ENCODE data around the gene FH.

FH gene

GRCh38 chr1:241479294-241479693 is 40.3 kb downstream of the FH start:
- Histone ChIP-seq H3K9me3 (ENCODE audit: control insufficient read depth, insufficient read depth, low read length) (no peaks in the 10 kb centered on the region), H3K4me3 (ENCODE audit: low read length) (no peak overlapping the region), H3K9me2 (replicated peaks; ENCODE audit: control insufficient read depth, low read length) (no peaks in the 10 kb centered on the region), H3K36me3 (ENCODE audit: control insufficient read depth, low read length) (no peaks in the 10 kb centered on the region), H3K79me2 (ENCODE audit: control insufficient read depth, low read length) (no peaks in the 10 kb centered on the region), H3K4me2 (ENCODE audit: low read length) (no peak overlapping the region), H3K4me1 (ENCODE audit: control insufficient read depth, low read length) (0 out of 2 replicates have a peak, but pooled peaks cover 3% of the 10 kb centered on the region), H3F3A (ENCODE audit: control insufficient read depth, insufficient read depth) (no peaks in the 10 kb centered on the region), H3K27ac (ENCODE audit: low read depth, low read length) (no peak overlapping the region), H4K20me1 (ENCODE audit: control insufficient read depth, insufficient read depth, low read depth, low read length) (no peaks in the 10 kb centered on the region), H3K27me3 (ENCODE audit: control insufficient read depth, low read length) (no peaks in the 10 kb centered on the region)
- TF ChIP-seq EZH2phosphoT487 (IDR thresholded peaks at IDR 0.05; ENCODE audit: borderline replicate concordance, low read length) = no peak
- no peak for TF ChIP-seq CTCF (IDR thresholded peaks at IDR 0.05; ENCODE audit: low read depth, low read length, poor library complexity, severe bottlenecking)

GRCh38 chr1:241475671-241476070 is 43.9 kb downstream of the FH start:
- no peak for TF ChIP-seq CTCF (IDR thresholded peaks at IDR 0.05; ENCODE audit: low read depth, low read length, poor library complexity, severe bottlenecking)
- no peak for TF ChIP-seq EZH2phosphoT487 (IDR thresholded peaks at IDR 0.05; ENCODE audit: borderline replicate concordance, low read length)
- no peaks in the 10 kb centered on the region for H3K9me2 ChIP-seq (replicated peaks; ENCODE audit: control insufficient read depth, low read length)
- H3F3A ChIP-seq (ENCODE audit: control insufficient read depth, insufficient read depth) = no peaks in the 10 kb centered on the region
- H3K36me3 ChIP-seq (ENCODE audit: control insufficient read depth, low read length) = no peaks in the 10 kb centered on the region
- H4K20me1 ChIP-seq (ENCODE audit: control insufficient read depth, insufficient read depth, low read depth, low read length) = no peaks in the 10 kb centered on the region
- H3K27me3 ChIP-seq (ENCODE audit: control insufficient read depth, low read length) = no peaks in the 10 kb centered on the region
- no peaks in the 10 kb centered on the region for H3K9me3 ChIP-seq (ENCODE audit: control insufficient read depth, insufficient read depth, low read length)
- no peak overlapping the region for H3K4me2 ChIP-seq (ENCODE audit: low read length)
- no peak overlapping the region for H3K27ac ChIP-seq (ENCODE audit: low read depth, low read length)
- H3K79me2 ChIP-seq (ENCODE audit: control insufficient read depth, low read length) = no peaks in the 10 kb centered on the region
- no peak overlapping the region for H3K4me3 ChIP-seq (ENCODE audit: low read length)
- H3K4me1 ChIP-seq (ENCODE audit: control insufficient read depth, low read length) = 0 out of 2 replicates have a peak, but pooled peaks cover 3% of the 10 kb centered on the region

GRCh38 chr1:241473026-241473425 is 46.5 kb downstream of the FH start:
- no peaks in the 10 kb centered on the region for H4K20me1 ChIP-seq (ENCODE audit: control insufficient read depth, insufficient read depth, low read depth, low read length)
- H3K27ac ChIP-seq (ENCODE audit: low read depth, low read length) = no peak overlapping the region
- no peak overlapping the region for H3K4me3 ChIP-seq (ENCODE audit: low read length)
- H3F3A ChIP-seq (ENCODE audit: control insufficient read depth, insufficient read depth) = no peaks in the 10 kb centered on the region
- TF ChIP-seq EZH2phosphoT487 (IDR thresholded peaks at IDR 0.05; ENCODE audit: borderline replicate concordance, low read length) (no peak), CTCF (IDR thresholded peaks at IDR 0.05; ENCODE audit: low read depth, low read length, poor library complexity, severe bottlenecking) (no peak)
- no peaks in the 10 kb centered on the region for H3K27me3 ChIP-seq (ENCODE audit: control insufficient read depth, low read length)
- no peaks in the 10 kb centered on the region for H3K79me2 ChIP-seq (ENCODE audit: control insufficient read depth, low read length)
- H3K4me2 ChIP-seq (ENCODE audit: low read length) = no peak overlapping the region
- no peaks in the 10 kb centered on the region for H3K9me2 ChIP-seq (replicated peaks; ENCODE audit: control insufficient read depth, low read length)
- H3K36me3 ChIP-seq (ENCODE audit: control insufficient read depth, low read length) = no peaks in the 10 kb centered on the region
- H3K4me1 ChIP-seq (ENCODE audit: control insufficient read depth, low read length) = no peaks in the 10 kb centered on the region
- H3K9me3 ChIP-seq (ENCODE audit: control insufficient read depth, insufficient read depth, low read length) = no peaks in the 10 kb centered on the region
